ENCODE data around the gene PDZRN4. TPM values are rescaled to one million over a fixed set of nuclear protein-coding genes. Genes with fewer than 3 reads are reported as not detected.

The PDZRN4 gene
- total and polyA plus RNA-seq, 10 donors = 0.07 to 0.77 (median 0.29) TPM; not detected in 2

DNA sequence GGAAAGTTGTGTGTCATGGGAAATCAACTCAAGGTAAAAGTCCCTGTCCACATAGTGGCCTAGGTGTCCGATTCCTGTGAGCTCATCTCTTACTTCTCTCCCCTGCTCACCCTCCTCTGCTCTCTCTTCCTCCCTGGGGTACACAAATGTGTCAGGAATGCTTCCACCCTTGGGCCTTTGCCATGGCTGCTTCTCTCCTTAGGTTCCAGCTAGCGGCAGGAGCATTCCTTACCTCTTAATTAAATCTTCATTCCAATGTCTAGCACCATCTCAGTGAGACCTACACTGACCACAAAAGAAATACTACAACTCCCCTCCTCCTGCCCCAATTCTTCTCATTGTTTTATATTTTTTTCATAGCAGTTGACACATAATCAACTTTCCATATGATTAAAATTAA is 298.6 kb downstream of the PDZRN4 start:
- no peak for DNase-seq
- WGBS, 5 donors = 86 to 96% (median 88%) methylated on average over 2 of the region's 2 CpGs
- Histone ChIP-seq H3K27me3 (replicated peaks in 1 of 7) (no peaks in the 10 kb centered on the region), H3K27ac (no peak overlapping the region), H3K4me1 (no peaks in the 10 kb centered on the region), H3K36me3 (no peaks in the 10 kb centered on the region), H3K9me3 (no peaks in the 10 kb centered on the region), H3K4me3 (no peak overlapping the region)
- no peak for TF ChIP-seq POLR2AphosphoS5 (IDR thresholded peaks at IDR 0.05)
- TF ChIP-seq, protein P1, sequence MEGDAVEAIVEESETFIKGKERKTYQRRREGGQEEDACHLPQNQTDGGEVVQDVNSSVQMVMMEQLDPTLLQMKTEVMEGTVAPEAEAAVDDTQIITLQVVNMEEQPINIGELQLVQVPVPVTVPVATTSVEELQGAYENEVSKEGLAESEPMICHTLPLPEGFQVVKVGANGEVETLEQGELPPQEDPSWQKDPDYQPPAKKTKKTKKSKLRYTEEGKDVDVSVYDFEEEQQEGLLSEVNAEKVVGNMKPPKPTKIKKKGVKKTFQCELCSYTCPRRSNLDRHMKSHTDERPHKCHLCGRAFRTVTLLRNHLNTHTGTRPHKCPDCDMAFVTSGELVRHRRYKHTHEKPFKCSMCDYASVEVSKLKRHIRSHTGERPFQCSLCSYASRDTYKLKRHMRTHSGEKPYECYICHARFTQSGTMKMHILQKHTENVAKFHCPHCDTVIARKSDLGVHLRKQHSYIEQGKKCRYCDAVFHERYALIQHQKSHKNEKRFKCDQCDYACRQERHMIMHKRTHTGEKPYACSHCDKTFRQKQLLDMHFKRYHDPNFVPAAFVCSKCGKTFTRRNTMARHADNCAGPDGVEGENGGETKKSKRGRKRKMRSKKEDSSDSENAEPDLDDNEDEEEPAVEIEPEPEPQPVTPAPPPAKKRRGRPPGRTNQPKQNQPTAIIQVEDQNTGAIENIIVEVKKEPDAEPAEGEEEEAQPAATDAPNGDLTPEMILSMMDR (IDR thresholded peaks at IDR 0.05 in 8 of 11, conservative IDR thresholded peaks at IDR 0.05 in 3 of 11) = no peak
- no peak for TF ChIP-seq POLR2A (IDR thresholded peaks at IDR 0.05)
- intact Hi-C loops (cut with DNase I; ENCODE audit: low total_unique reads) = no loop called here

DNA sequence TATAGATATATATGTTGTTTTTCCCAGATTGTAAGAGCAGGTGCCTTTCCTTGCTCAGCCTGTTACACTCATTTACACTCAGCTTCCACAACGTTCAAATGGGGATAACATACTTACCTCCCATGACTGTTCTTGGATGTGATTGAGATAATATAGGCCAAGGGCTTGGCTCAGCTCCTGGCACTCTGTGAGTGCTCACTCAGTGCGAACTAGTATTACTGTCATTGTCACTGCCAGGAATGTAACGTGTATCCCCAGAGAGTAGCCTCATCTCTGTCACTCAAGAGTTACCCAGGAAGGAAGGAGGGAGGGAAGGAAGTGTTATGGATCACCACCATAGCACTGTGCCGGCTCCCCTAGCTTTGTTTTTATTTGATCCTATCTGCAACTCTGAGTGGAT is 307.9 kb downstream of the PDZRN4 start:
- Histone ChIP-seq H3K9me3 (no peaks in the 10 kb centered on the region), H3K4me3 (no peak overlapping the region), H3K27ac (no peak overlapping the region), H3K36me3 (no peaks in the 10 kb centered on the region), H3K4me1 (no peaks in the 10 kb centered on the region), H3K27me3 (replicated peaks in 1 of 7) (peaks cover 0 to 3% (median 0%) of the 10 kb centered on the region in 7 donors)
- TF ChIP-seq POLR2AphosphoS5 (IDR thresholded peaks at IDR 0.05) (no peak), POLR2A (IDR thresholded peaks at IDR 0.05) (no peak)
- TF ChIP-seq, protein P1 (IDR thresholded peaks at IDR 0.05 in 8 of 11, conservative IDR thresholded peaks at IDR 0.05 in 3 of 11) = no peak
- DNase-seq = no peak
- WGBS, 5 donors = 62 to 79% (median 68%) methylated on average over 4 of the region's 4 CpGs
- intact Hi-C loops (cut with DNase I; ENCODE audit: low total_unique reads) = no loop called here

DNA sequence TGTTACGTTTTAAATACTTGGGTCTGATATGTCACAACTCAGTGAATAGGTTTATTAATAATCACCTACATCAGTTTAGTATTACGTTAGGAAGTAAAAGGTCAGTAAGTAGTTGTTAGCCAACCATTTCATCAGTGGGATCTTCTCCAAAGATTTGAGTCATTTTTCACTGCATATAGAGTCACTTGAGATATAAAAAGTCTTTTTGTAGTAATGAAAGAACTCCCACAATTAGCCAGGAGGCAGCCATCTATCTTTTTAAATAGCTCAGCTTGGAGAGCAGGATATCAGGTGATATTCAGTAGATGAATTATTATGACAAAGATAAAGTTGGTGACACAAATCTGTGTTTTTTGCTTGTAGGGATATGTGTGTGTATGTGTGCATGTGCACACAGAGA is 309.3 kb downstream of the PDZRN4 start:
- intact Hi-C loops (cut with DNase I; ENCODE audit: low total_unique reads) = no loop called here
- H3K27me3 ChIP-seq (replicated peaks in 1 of 7) = peaks cover 0 to 3% (median 0%) of the 10 kb centered on the region in 7 donors
- DNase-seq = no peak
- TF ChIP-seq, protein P1 (IDR thresholded peaks at IDR 0.05 in 8 of 11, conservative IDR thresholded peaks at IDR 0.05 in 3 of 11) = no peak
- no peak for TF ChIP-seq POLR2AphosphoS5 (IDR thresholded peaks at IDR 0.05)
- TF ChIP-seq POLR2A (IDR thresholded peaks at IDR 0.05) = no peak
- no peaks in the 10 kb centered on the region for H3K9me3 ChIP-seq
- no peaks in the 10 kb centered on the region for H3K4me1 ChIP-seq
- no peaks in the 10 kb centered on the region for H3K36me3 ChIP-seq
- H3K4me3 ChIP-seq = no peak overlapping the region
- WGBS, 5 donors = 77 to 91% (median 83%) methylated on average over 2 of the region's 2 CpGs
- H3K27ac ChIP-seq = no peak overlapping the region

DNA sequence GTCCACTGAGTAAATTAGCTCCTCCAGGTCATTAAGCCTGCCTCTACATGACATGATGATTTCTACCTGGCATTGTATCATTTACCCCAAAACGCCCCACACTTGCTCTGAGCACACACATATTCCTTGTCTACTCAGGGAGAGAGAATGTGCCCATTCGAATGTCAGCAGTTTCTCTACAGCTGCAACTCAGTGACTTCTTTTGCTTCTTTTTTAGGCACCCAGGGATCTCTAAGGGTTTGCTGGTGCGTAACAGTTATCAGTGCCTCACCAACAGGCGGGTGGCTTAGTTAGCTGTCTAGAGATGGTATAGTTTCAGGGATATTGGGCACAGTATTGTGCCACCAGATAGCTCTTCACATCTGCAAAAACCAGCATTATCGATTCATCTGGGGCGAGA is 316.9 kb downstream of the PDZRN4 start:
- TF ChIP-seq, protein P1 (IDR thresholded peaks at IDR 0.05 in 8 of 11, conservative IDR thresholded peaks at IDR 0.05 in 3 of 11) = no peak
- Histone ChIP-seq H3K9me3 (no peaks in the 10 kb centered on the region), H3K4me3 (no peak overlapping the region), H3K36me3 (no peaks in the 10 kb centered on the region), H3K4me1 (no peaks in the 10 kb centered on the region), H3K27ac (no peak overlapping the region), H3K27me3 (replicated peaks in 1 of 7) (no peaks in the 10 kb centered on the region)
- intact Hi-C loops (cut with DNase I; ENCODE audit: low total_unique reads) = no loop called here
- DNase-seq = no peak
- WGBS, 5 donors = 85 to 93% (median 89%) methylated on average over 6 of the region's 6 CpGs

Data from spleen (tissue), 11 donors.